NB4 (cell line): ENCODE data around the gene FURIN.
A peak's percentile ranks its signal among the peaks of the same experiment; 100 is the strongest.
"Not testable (repeated sequence)": the region's sequence is repeated elsewhere in the genome, so short reads cannot be mapped to it uniquely, and the experiment has no call there.

Source experiments
- DNase-seq: peaks from one replicate; pipeline ENCODE4 v3.0.0; 2010; ENCODE audit warnings: low read depth
- H3K4me3 ChIP-seq: one replicate; pipeline ENCODE4 v1.5.1; 2011; ENCODE audit warnings: mild to moderate bottlenecking, low read depth, low read length, moderate library complexity
- MYC ChIP-seq: IDR thresholded peaks from 2 replicates; pipeline ENCODE4 v1.6.1; 2011; ENCODE audit warnings: low read depth, low read length
- POLR2A ChIP-seq: IDR thresholded peaks from 2 replicates; pipeline ENCODE4 v1.6.1; 2011; ENCODE audit warnings: mild to moderate bottlenecking; ENCODE audit not compliant: insufficient read length; ENCODE audit errors: extremely low read depth
- TF ChIP-seq, protein P1 (sequence below): IDR thresholded peaks from 2 replicates; pipeline ENCODE4 v1.6.1; 2011; ENCODE audit warnings: low read depth, low read length
- TF ChIP-seq, protein P2 (sequence below): IDR thresholded peaks from one replicate; pipeline ENCODE4 v1.5.1; 2012; ENCODE audit warnings: low read depth, low read length

FURIN gene

DNA sequence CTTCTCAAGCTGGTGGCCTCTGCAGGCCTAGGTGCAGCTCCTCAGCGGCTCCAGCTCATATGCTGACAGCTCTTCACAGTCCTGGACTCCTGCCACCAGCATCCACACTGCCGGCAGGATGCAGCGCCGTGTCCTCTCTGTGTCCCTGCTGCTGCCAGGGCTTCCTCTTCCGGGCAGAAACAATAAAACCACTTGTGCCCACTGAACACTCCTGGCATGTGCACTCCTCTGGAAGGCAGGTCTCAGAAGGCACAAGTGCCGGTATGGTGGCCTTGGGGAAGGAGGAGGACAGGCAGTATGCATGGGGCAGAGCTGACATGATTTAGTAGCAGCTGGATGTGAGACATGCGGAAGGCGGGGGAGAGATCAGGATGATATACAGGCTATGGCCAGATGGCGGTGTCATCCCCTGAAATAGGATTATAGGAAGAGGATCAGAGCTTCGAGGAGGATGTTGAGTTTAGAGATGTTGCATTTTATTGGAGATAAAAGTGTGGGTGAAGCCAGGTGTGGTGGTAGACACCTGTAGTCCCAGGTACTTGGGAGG lies 27.3 kb downstream of the FURIN start:
- DNase-seq: peak; percentile 42
- TF ChIP-seq POLR2A (no peak), MYC (no peak)
- TF ChIP-seq, protein P1, sequence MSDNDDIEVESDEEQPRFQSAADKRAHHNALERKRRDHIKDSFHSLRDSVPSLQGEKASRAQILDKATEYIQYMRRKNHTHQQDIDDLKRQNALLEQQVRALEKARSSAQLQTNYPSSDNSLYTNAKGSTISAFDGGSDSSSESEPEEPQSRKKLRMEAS: no peak
- TF ChIP-seq, protein P2, sequence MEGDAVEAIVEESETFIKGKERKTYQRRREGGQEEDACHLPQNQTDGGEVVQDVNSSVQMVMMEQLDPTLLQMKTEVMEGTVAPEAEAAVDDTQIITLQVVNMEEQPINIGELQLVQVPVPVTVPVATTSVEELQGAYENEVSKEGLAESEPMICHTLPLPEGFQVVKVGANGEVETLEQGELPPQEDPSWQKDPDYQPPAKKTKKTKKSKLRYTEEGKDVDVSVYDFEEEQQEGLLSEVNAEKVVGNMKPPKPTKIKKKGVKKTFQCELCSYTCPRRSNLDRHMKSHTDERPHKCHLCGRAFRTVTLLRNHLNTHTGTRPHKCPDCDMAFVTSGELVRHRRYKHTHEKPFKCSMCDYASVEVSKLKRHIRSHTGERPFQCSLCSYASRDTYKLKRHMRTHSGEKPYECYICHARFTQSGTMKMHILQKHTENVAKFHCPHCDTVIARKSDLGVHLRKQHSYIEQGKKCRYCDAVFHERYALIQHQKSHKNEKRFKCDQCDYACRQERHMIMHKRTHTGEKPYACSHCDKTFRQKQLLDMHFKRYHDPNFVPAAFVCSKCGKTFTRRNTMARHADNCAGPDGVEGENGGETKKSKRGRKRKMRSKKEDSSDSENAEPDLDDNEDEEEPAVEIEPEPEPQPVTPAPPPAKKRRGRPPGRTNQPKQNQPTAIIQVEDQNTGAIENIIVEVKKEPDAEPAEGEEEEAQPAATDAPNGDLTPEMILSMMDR: no peak
- no peak overlapping the region for H3K4me3 ChIP-seq

DNA sequence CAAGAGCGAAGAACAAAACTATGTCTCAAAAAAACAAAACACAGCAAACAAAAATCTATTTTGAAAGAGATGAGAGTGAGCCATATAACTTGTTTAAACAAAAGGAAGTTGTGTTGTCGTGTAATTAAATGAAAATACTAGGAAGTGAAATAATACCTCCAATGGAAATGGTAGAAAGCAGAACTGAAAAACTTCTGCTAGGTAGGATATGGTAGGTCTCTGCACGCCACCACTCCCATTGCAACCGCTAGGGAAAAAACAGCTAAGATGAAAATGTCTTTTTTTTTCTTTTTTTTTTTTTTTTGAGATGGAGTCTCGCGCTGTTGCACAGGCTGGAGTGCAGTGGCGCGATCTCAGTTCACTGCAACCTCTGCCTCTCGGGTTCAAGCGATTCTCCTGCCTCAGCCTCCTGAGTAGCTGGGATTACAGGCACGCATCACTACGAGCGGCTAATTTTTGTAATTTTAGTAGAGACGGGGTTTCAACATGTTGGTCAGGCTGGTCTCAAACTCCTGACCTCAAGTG lies 28.8 kb downstream of the FURIN start:
- DNase-seq, H3K4me3 ChIP-seq: not testable (repeated sequence)

DNA sequence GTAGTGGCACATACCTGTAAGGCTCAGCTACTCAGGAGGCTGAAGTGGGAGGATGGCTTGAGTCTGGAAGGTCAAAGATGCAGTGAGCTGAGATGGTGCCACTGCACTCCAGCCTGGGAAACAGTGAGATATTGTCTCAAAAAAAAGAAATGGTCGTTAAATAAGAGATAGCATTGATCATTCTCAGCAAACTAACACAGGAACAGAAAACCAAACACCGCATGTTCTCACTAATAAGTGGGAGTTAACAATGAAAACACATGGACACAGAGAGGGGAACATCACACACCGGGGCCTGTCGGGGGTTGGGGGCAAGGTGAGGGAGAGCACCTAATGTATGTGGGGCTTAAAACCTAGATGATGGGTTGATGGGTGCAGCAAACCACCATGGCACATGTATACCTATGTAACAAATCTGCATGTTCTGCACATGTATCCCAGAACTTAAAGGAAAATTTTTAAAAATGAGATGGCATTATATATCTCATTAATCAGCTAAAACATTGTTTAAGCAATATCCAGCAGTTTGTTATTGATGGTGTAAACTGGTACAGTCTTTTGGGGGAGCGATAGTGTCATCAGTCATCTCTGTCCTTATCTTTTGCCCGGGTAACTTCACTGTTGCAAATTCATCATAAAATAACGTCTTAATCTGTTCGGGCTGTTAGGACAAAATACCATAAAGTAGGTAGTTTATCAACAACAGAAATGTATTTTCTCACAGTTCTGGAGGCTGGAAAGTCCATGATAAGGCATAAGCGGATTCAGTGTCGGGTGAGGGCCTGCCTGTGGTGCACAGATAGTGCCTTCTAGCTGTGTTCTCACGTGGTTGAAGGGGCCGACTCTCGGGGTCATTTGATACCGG lies 33.0 kb downstream of the FURIN start:
- H3K4me3 ChIP-seq: peak overlapping the region; percentile 71
- TF ChIP-seq, protein P2: no peak
- TF ChIP-seq MYC (no peak), POLR2A (no peak)
- TF ChIP-seq, protein P1: 0 out of 2 replicates have a peak, but pooled peaks have one; percentile 6
- no peak for DNase-seq

DNA sequence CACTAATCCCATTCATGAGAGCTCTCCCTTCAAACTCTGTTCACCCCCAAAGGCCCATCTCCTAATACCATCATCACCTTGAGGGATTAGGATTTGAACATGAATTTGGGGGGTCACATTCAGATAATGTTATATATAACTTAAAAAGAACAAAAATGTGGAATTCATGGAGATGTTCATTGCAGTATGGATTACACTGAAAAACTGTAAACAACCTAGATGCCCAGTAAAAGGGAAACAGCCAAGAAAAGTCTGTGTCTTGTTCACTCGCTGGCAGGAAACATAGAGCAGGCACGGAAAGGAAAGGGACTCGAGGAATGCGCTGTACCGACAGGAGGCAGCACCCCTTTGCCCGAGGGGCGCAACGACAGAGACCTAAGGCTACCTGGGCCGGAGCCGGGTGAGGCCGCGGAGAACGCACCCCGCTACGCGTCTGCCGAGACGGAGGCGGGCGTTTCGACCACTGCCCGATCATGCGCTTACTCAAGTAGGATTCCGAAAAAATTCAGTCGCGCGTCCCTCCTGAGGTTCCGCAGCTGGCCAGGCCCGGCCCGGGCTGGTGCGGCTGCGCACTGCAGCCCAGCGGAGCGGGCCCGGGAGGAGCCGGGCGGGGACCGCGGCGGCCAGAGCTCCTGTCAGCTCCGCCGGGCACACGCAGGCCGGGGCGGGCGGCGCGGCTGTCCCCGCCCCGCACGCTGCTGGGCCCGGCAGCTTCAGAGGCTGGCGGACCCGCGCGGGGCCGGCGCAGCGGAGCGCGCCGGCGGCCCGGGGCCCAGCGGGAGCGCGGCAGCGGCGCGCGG lies 33.9 kb downstream of the FURIN start:
- DNase-seq: peak; percentile 92
- TF ChIP-seq, protein P1: peak; percentile 55
- TF ChIP-seq POLR2A: peak; percentile 59
- TF ChIP-seq MYC: peak; percentile 48; the same call in 1 of the 2 replicates
- TF ChIP-seq, protein P2: peak; percentile 82
- peak overlapping the region; percentile 71 for H3K4me3 ChIP-seq

DNA sequence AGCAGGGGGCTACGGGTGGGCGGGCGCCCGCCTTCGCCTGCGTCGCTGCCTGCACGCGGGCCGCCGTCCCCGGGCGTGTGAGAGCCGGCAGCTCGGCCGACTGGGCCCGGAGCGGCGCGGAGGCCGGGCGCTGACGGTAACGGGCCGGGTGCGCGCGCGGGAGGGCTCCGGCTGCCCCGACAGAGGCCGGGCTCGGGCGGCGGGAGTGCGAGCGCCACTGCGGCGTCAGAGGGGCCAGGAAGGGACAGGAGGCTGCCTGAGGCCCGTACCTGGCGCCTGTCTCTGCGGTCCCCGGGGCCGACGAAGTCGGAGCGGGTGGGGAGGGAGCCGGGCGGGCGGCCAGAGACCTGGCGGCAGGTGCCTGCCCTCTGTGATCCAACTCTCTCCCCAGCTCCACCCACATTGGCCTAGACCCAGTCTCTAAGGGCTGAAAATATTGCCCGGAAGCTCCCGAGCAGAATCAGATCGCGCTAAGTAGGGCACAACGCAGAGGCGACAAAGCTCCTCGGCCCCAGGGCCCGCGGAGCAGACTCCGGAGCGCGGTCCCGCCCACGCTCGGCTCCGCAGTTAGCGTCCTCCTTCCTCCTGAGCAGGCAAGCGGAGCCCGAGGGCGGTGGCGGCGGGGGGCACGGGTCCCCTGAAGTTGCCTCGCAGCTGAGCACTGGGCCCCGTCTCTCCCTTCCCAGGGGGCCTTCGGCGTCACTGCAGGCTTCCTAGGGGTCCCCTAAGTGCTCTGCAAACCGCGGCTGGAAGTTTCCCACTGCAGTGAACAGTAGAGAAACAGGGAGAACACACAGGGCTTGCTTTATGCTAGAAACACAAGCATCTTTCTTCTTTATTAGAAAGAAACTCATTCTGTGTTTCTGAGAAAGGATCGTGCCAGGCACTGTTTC lies 34.7 kb downstream of the FURIN start, which contains the start of gene MAN2A2:
Gene MAN2A2, plus strand, starts transcription at position 463 of the 893 bp plus-strand sequence. CDS start 906 bp downstream, outside the sequence.
- DNase-seq: peak; percentile 92

More for the DNA sequence above, 34.7 kb downstream of the FURIN start, which contains the start of gene MAN2A2:
- peak; percentile 67 for TF ChIP-seq POLR2A
- TF ChIP-seq, protein P1: peak; percentile 50
- TF ChIP-seq MYC: peak; percentile 64
- TF ChIP-seq, protein P2: no peak
- peak within 1 kb of the TSS; percentile 81 for H3K4me3 ChIP-seq
